Kasumi-1 (cell line): ENCODE measurements around the gene GPC5.
A peak's percentile ranks its signal among the peaks of the same experiment; 100 is the strongest.

Source experiments
- DNase-seq, 2 experiments: peaks; one replicate each; lab custom pipeline; 2025; lab: John Stamatoyannopoulos, UW

The GPC5 gene

DNA sequence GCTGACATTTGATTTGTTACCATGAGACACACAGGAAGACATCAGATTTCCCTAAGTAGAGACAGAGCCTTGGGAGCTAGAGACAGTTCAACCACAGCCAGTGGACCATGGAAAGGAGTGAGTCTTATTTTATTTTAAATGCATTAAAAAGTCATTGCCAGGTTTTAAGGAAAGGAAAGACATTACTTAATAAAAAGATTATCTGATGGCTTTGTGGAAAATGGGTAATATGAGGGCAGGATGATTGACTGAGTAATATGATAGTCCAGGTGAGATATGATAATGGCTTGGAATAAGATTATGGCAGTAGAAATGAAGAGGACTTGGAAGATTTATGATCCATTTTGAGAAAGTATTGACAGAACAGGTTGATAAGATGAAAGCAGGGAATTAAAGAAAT is 580.1 kb downstream of the GPC5 start:
- DNase-seq = no peak

- no peak for DNase-seq
These were observed 588.5 kb downstream of the GPC5 start for GRCh38 chr13:91986761-91987483.

GRCh38 chr13:91988331-91988730 is 589.9 kb downstream of the GPC5 start:
- no peak for DNase-seq

DNA sequence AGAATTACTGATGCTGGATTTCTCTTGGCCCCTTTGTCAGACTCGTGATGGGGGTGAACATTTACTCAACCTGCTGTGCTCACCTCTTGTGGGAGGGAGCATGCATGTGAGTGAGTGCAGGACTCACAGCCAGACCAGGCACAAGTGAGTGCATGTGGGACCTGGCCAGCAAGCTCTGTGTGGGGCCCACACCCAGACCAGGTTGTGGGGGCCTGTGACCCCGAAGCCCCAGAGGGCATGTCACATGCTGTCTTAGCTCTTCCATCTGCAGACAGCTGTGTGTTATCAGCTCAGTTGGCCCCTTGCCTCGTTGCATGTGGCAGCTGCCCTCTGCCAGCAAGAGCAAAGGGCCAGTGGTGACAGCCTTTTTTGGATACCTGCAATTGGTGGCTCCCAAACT is 614.4 kb downstream of the GPC5 start:
- no peak for DNase-seq

DNA sequence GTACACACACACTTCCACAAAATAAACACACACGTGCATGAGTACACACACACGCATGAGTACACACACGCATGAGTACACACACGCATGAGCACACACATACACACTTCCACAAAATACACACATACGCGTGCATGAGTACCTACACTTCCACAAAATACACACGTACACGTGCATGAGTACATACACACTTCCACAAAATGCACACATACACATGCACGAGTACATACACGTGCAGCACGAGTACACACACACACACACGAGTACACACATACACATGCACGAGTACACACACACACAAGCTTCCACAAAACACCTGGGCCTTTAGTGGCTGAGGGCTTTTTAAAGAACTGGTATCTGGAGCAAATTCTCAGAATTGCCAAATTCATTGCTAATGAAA is 619.3 kb downstream of the GPC5 start:
- DNase-seq = no peak

DNA sequence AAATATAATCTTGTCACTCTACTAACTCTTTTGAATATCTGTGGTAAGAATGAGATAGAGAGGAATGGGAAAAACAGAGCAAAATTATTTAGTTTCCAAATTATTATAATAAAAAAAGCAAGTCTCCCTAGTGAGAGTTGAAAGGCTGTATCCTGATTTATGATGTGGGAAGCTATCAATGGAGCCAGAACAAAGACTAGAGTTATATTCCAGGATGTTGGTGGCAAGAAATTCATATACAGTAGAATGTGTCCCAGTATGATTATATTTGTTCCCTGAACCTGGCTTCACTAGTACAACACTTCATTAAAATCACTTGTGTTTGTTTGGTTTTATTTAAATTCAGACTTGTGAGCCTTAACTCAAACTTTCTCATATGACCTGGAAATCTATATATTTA is 630.3 kb downstream of the GPC5 start:
- DNase-seq = no peak

- DNase-seq = no peak
These were observed 631.2 kb downstream of the GPC5 start for GRCh38 chr13:92029641-92030040.

GRCh38 chr13:92038905-92039304 is 640.5 kb downstream of the GPC5 start:
- DNase-seq = no peak

GRCh38 chr13:92042522-92042921 is 644.1 kb downstream of the GPC5 start:
- DNase-seq = no peak

GRCh38 chr13:92044351-92044750 is 645.9 kb downstream of the GPC5 start:
- DNase-seq = no peak

DNA sequence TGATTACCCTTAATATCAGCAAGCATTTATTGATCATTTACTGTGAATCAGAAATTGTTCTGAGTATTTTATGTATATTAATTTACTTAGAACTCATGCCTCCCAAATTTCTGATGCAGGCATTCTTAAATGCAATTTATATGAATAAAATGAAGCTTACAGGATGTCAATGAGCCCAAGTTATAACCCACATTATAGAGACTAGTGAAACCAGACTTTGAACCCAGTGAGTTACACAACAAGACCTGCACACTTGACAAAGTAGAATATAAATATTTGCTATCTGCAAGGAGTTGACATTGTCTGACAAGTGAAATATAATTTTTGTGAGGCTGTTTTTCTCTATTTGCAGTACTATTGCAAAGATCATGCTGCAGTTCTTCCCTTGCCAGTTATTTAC is 656.0 kb downstream of the GPC5 start:
- no peak for DNase-seq

- DNase-seq = peak; percentile 43 to 54
These were observed 676.2 kb downstream of the GPC5 start for GRCh38 chr13:92074658-92075057.

GRCh38 chr13:92097337-92097903 is 699.0 kb downstream of the GPC5 start:
- DNase-seq = no peak

DNA sequence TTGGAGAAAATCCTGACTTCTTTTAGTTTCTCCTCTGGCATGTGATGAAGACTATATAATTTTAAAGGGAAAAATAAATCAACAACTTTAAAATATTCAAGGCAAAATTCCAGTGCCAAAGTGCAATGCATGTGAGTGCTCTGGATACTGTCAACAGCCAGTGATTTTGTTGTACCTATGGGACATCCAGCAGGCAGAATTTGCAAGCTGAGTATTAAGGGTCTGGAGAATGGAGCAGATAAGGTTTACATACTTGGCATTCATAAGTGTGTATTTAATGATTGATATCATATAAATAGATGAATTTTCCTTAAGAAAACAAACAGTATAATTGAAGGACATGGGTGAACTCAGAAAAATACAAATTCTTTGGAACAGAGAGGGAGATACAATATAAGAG is 703.4 kb downstream of the GPC5 start:
- DNase-seq = no peak

DNA sequence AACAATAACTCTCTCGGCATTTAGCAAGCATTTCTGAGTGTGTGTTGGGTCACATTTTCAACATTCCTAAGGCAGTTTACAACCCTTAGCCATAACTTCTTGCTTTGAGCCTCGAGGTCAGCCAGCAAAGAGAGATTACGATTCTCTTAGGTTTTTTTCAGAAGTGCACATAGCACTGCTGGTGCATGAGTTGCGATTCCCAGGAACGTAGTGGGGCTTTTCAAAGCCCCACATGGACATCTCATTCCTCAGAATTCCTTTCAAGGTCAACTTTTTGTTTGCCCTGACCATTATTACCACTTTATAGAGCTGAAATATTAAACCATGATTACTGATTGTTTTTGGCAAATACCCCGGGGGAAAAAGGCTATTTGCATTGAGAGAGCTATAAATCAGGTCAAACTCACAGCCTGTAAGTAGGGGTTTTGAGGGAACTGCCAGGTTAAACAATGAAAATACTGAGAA is 705.3 kb downstream of the GPC5 start:
- DNase-seq = no peak

DNA sequence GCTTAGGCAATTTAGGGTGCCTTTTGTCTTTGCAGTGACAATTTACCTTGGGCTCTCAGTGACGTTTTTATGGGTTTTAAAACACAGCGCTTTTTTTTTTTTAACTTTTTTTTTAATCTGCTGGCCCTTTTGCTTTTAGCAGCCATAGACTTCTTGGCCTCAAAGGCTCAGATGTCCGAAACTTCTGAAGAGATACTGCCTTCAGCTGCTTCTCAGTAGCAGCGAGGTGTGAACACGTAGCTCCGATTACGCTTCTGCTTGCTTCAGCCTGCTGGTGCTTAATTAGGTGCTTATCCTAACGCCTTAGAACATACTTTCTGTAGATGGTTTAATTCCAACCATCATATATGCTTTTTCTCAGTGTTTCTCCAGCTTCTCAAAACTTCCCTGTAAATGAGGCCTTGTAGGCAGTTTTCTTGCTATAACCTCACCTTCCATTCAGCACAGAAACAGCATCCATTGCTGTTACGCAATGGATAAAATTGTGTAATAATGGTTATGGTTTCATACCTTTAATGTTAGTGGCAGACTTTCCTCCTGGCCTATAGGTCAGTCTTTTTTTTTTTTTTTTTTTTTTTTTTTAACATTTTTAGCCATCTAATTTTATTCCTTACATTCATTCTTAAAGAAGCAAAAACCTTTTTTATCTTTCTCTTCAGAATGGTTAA is 723.9 kb downstream of the GPC5 start:
- DNase-seq = no peak

DNA sequence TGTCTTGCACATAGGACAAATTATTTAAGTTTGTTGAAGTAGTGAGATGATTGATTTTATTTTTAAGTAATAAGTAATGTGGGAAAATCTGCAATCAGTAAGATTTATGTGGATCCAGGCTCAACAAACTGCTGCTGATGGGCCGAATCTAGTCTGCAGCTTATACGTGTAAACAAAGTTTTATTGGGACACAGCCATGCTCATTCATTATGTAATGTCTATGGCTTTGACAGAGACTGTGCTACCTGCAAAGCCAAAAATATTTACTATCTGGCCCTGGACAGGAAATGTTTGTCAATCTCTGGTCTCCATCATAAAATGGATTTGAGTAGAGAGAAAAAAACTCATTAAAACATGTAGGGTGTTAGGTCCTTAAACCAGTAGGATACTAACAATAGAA is 728.0 kb downstream of the GPC5 start:
- DNase-seq = no peak

DNA sequence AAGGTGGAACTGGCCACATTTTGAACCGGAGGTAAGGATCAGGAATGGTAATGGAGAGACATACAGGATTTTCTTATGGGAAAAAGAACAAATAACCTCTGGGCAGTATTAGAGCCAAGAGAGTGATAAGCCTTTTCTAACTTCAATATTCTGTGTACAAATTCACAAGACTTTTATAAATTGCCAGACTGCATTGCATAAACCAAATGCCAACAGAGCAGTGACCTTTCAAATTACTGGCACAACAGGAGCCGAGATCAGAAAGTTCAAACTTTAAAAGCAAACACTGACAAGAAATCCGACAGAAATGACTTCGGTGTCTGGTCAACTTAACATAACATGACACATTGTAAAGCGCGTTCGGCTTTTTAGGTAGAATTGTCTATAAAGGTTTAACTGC is 737.1 kb downstream of the GPC5 start:
- DNase-seq = no peak

- DNase-seq = no peak
These were observed 738.2 kb downstream of the GPC5 start for GRCh38 chr13:92136449-92137155.

GRCh38 chr13:92137520-92137919 is 739.1 kb downstream of the GPC5 start:
- DNase-seq = no peak

DNA sequence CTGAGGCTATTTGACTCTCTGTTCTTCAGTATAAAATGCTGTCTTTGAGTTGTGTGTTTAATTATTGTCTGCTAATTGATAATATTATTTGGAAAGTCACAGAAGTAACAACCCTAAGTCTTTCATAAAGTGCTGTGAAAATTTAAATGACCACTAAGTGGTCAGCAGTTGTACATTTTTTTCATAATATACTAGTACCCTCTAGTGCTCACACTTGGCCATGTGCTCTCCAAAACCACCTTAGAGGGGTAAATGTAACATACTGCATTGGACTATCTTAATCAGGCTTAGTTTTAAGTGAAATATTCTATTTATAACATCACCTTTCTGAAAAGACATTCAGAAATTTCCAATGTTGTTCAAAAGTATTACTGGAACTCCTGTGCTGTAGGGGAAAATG is 745.3 kb downstream of the GPC5 start:
- DNase-seq = no peak

- DNase-seq = no peak
These were observed 752.2 kb downstream of the GPC5 start for GRCh38 chr13:92150606-92151005.

- peak; percentile 55 to 67 for DNase-seq
These were observed 759.9 kb downstream of the GPC5 start for GRCh38 chr13:92158346-92158745.
